Glutamatergic neuron (in vitro differentiated cells): ENCODE data around the gene KDM4E. TPM values are rescaled to one million over a fixed set of nuclear protein-coding genes. Genes with fewer than 3 reads are reported as not detected.
"Not testable (repeated sequence)": the region's sequence is repeated elsewhere in the genome, so short reads cannot be mapped to it uniquely, and the experiment has no call there.

Source experiments
- DNase-seq: peaks from one replicate; pipeline ENCODE4 v3.0.0; 2022
- H3K27ac Mint-ChIP-seq: one replicate; pipeline ENCODE4 v1.8.0; 2020; ENCODE audit warnings: mild to moderate bottlenecking, mixed read lengths, inconsistent platforms; ENCODE audit not compliant: unreplicated experiment
- H3K27me3 Mint-ChIP-seq: one replicate; pipeline ENCODE4 v1.8.0; 2020; ENCODE audit warnings: mild to moderate bottlenecking, moderate library complexity, mixed read lengths, inconsistent platforms; ENCODE audit not compliant: unreplicated experiment
- H3K36me3 Mint-ChIP-seq: one replicate; pipeline ENCODE4 v1.8.0; 2020; ENCODE audit warnings: mild to moderate bottlenecking, mixed read lengths, inconsistent platforms; ENCODE audit not compliant: unreplicated experiment
- H3K4me1 Mint-ChIP-seq: one replicate; pipeline ENCODE4 v1.8.0; 2020; ENCODE audit warnings: mild to moderate bottlenecking, low read depth, mixed read lengths, inconsistent platforms; ENCODE audit not compliant: unreplicated experiment
- H3K4me3 Mint-ChIP-seq: one replicate; pipeline ENCODE4 v1.8.0; 2020; ENCODE audit warnings: mild to moderate bottlenecking, mixed read lengths, inconsistent platforms; ENCODE audit not compliant: unreplicated experiment
- H3K9me3 Mint-ChIP-seq: one replicate; pipeline ENCODE4 v1.8.0; 2020; ENCODE audit warnings: mild to moderate bottlenecking, moderate library complexity, mixed read lengths, inconsistent platforms; ENCODE audit not compliant: unreplicated experiment
- total RNA-seq: library from RNA; stranded (reverse); fragmentation: NEBNext Ultra II Directional; extraction: Animal tissue kit (Norgen Biotek cat#: 25700); gene quantifications from one replicate; pipeline ENCODE4 v1.2.1, GENCODE V29; 2021; ENCODE audit not compliant: unreplicated experiment
- TF ChIP-seq, protein P1 (sequence below): fragments of 200-600 bp; sonication (generic); IDR thresholded peaks from one replicate; pipeline ENCODE4 v1.5.0; 2021; ENCODE audit not compliant: partially characterized antibody, unreplicated experiment

The KDM4E gene
- total RNA-seq, 1 donor from 2014 or later, result 1.1 TPM

DNA sequence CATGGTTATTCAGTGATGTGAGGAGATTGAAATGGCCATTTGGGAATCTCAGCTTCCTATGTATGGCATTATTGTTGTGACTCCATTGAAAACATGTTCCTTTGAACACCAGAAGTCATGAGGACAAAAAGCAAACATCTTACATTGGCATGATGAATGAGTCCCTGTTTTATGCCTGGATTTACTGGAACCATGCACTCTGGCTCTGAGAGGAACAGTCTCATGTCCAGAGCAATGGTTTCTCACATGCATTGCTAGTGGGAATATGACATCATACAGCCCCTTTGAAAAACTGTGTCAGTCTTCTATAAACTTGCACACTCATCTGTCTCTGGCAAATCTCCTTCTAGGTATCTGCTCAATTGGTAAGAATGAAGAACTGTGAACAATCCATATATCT, 20.8 kb downstream of the KDM4E start:
- H3K4me3 Mint-ChIP-seq, result no peak overlapping the region
- H3K27ac Mint-ChIP-seq, result no peak overlapping the region
- no peak for DNase-seq
- TF ChIP-seq, protein P1, sequence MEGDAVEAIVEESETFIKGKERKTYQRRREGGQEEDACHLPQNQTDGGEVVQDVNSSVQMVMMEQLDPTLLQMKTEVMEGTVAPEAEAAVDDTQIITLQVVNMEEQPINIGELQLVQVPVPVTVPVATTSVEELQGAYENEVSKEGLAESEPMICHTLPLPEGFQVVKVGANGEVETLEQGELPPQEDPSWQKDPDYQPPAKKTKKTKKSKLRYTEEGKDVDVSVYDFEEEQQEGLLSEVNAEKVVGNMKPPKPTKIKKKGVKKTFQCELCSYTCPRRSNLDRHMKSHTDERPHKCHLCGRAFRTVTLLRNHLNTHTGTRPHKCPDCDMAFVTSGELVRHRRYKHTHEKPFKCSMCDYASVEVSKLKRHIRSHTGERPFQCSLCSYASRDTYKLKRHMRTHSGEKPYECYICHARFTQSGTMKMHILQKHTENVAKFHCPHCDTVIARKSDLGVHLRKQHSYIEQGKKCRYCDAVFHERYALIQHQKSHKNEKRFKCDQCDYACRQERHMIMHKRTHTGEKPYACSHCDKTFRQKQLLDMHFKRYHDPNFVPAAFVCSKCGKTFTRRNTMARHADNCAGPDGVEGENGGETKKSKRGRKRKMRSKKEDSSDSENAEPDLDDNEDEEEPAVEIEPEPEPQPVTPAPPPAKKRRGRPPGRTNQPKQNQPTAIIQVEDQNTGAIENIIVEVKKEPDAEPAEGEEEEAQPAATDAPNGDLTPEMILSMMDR, result no peak
- no peaks in the 10 kb centered on the region for H3K4me1 Mint-ChIP-seq
- no peaks in the 10 kb centered on the region for H3K36me3 Mint-ChIP-seq
- H3K9me3 Mint-ChIP-seq, result no peaks in the 10 kb centered on the region
- H3K27me3 Mint-ChIP-seq, result no peaks in the 10 kb centered on the region

DNA sequence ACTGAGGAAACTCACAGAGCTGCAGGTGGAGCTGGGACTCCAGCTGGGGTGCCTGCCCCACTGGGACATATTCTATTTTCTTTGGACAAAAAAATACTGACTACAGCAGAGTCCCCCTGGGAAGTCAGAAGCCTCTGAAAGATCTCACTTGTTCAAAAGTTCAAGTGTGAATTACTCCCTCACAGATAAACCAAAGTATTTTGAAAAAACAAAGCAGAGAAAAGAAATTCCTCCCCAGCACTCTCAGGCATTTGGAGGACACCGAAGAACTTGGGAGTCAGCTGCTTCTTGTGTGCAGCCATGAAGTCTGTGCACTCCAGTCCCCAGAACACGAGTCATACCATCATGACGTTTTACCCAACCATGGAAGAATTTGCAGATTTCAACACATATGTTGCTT, 24.1 kb downstream of the KDM4E start, which contains the start of gene KDM4F:
Gene KDM4F (plus strand): TSS at position 301 of the 400 bp plus-strand sequence.
- not testable (repeated sequence) for H3K9me3 Mint-ChIP-seq, H3K27ac Mint-ChIP-seq, DNase-seq, H3K36me3 Mint-ChIP-seq, H3K4me3 Mint-ChIP-seq, H3K4me1 Mint-ChIP-seq, H3K27me3 Mint-ChIP-seq

DNA sequence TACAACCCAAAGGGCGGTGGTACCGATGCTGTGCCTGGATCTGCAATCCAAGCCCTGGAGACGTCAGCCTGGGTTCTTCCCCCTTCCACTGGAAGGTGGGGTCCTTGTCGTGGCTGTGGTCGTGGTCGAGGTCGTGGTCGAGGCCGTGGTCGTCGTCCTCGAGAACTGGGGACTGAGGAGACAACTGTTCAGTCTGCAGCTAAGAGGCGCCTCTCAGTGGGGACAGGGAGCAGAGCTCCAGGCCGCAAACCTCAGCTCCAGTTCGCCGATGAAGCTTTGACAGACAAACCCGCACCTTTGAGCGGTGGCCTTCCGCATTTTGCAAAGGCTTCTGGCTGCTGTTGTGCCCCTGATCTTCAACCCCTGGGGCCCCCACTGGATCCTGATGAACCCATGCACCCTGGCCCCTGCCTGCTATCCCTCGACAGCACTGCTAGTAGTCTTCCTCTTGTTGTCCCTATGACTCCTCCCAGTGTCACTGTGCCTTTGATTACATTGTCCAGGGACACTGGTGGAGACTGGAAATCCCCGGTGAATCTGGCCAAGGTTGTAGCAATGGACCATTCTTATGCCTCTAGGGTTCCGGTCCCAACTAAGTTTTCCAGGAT, 25.6 kb downstream of the KDM4E start:
- Mint-ChIP-seq H3K27ac (no peak overlapping the region), H3K4me1 (no peaks in the 10 kb centered on the region), H3K36me3 (no peaks in the 10 kb centered on the region), H3K27me3 (peaks cover 5% of the 10 kb centered on the region), H3K9me3 (no peaks in the 10 kb centered on the region), H3K4me3 (no peak overlapping the region)
- DNase-seq, result no peak
- TF ChIP-seq, protein P1, result no peak

DNA sequence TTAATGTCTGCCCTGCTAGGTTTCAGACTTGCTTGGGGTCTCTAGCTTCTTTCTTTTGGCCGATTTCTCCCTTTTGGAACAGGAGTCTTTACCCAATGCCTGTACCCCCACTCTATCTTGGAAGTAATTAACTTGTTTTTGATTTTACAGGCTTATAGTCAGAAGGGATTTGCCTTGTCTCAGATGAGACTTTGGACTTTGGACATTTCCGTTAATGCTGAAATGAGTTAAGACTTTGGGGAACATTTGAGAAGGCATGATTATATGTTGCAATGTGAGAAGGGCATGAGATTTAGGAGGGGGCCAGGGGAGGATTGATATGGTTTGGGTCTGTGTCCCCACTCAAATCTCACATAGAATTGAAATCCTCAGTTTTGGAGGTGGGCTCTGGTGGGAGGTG, 29.3 kb downstream of the KDM4E start:
- H3K9me3 Mint-ChIP-seq, result no peaks in the 10 kb centered on the region
- no peaks in the 10 kb centered on the region for H3K36me3 Mint-ChIP-seq
- DNase-seq, result no peak
- H3K4me3 Mint-ChIP-seq, result no peak overlapping the region
- no peak overlapping the region for H3K27ac Mint-ChIP-seq
- TF ChIP-seq, protein P1, result no peak
- H3K4me1 Mint-ChIP-seq, result no peaks in the 10 kb centered on the region
- H3K27me3 Mint-ChIP-seq, result peaks cover 5% of the 10 kb centered on the region

DNA sequence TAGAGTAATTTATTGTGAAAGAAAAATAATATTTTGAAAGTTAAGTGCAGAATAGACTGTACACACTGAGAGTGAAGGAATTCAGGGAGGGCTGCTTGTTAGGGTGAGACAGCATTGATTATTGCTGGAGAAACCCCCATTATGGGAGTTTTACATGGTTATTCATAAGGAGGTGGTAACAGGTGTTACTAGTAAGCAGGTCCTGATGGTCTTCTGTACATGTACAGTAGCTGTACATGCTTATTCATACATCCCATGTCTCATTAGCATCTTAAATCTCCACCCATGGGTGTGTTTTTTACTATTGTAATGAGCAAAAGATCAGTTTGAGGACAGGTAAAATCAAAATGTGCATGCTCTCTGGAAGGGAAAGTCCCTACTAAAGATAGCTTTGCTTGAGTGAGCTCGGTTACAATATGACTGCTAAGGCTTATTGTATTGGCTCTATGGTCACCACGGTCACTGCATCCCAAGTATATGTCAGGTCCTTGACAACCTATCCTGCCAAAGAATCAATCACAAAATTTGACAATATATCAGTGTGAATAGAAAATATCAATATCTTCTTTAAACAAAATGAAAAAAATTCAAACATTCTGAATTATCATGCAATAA, 30.3 kb downstream of the KDM4E start:
- no peak for DNase-seq
- no peaks in the 10 kb centered on the region for H3K9me3 Mint-ChIP-seq
- TF ChIP-seq, protein P1, result no peak
- no peak overlapping the region for H3K4me3 Mint-ChIP-seq
- no peaks in the 10 kb centered on the region for H3K36me3 Mint-ChIP-seq
- H3K27ac Mint-ChIP-seq, result no peak overlapping the region
- peaks cover 5% of the 10 kb centered on the region for H3K27me3 Mint-ChIP-seq
- no peaks in the 10 kb centered on the region for H3K4me1 Mint-ChIP-seq
